OCI-LY3 (cell line): ENCODE data around the gene KDM3A.

Source experiments
- H2AFZ ChIP-seq: fragments of 200-600, 300-600 bp; shearing (Covaris generic); 2 replicates; pipeline ENCODE4 v1.6.0; 2014; ENCODE audit warnings: antibody characterized with exemption, low read depth, low read length
- H3K27ac ChIP-seq: fragments of 200-600, 300-600 bp; sonication (generic); 2 replicates; pipeline ENCODE4 v1.5.1; 2014; ENCODE audit warnings: mild to moderate bottlenecking, low read length, moderate library complexity, mixed read lengths
- H3K27me3 ChIP-seq: fragments of 200-600, 300-600 bp; sonication (generic); 2 replicates; pipeline ENCODE4 v1.6.1; 2014; ENCODE audit warnings: low read depth, low read length, mixed read lengths
- H3K36me3 ChIP-seq: fragments of 200-600, 300-600 bp; sonication (generic); replicated peaks from 2 replicates; pipeline ENCODE3; 2014; ENCODE audit warnings: low read depth, low read length, mixed read lengths
- H3K4me1 ChIP-seq: fragments of 300-600, 200-600 bp; sonication (generic); 2 replicates; pipeline ENCODE4 v1.6.1; 2014; ENCODE audit warnings: low read length, mixed read lengths
- H3K4me2 ChIP-seq: fragments of 200-600, 300-600 bp; sonication (generic); 2 replicates; pipeline ENCODE4 v1.6.1; 2014; ENCODE audit warnings: low read length, mixed read lengths
- H3K4me3 ChIP-seq: fragments of 300-600, 200-600 bp; sonication (generic); 2 replicates; pipeline ENCODE4 v1.5.1; 2014; ENCODE audit warnings: antibody characterized with exemption, mild to moderate bottlenecking, low read length, moderate library complexity
- H3K79me2 ChIP-seq: fragments of 300-600, 200-600 bp; shearing (Covaris generic); 2 replicates; pipeline ENCODE4 v1.6.1; 2014; ENCODE audit warnings: mild to moderate bottlenecking, low read length, mixed read lengths
- H3K9ac ChIP-seq: fragments of 300-600, 200-600 bp; shearing (Covaris generic); 2 replicates; pipeline ENCODE4 v1.6.0; 2014; ENCODE audit warnings: mild to moderate bottlenecking, low read length, moderate library complexity
- H3K9me3 ChIP-seq: fragments of 200-600, 300-600 bp; shearing (Covaris generic); 2 replicates; pipeline ENCODE4 v1.6.1; 2014; ENCODE audit warnings: low read length, mixed read lengths; ENCODE audit not compliant: insufficient read depth
- H4K20me1 ChIP-seq: fragments of 200-600, 300-600 bp; sonication (generic); 2 replicates; pipeline ENCODE4 v1.6.1; 2016; ENCODE audit warnings: low read length, mixed read lengths; ENCODE audit not compliant: insufficient read depth
- CTCF ChIP-seq: fragments of 200-600, 300-600 bp; sonication (generic); IDR thresholded peaks from 2 replicates; pipeline ENCODE4 v1.5.1; 2014; ENCODE audit warnings: antibody characterized with exemption, low read length, low read depth
- EZH2phosphoT487 ChIP-seq: fragments of 200-600 bp; shearing (Covaris generic); IDR thresholded peaks from 2 replicates; pipeline ENCODE4 v1.6.1; 2018; ENCODE audit warnings: antibody characterized with exemption, mixed run types, low read depth

KDM3A gene

DNA sequence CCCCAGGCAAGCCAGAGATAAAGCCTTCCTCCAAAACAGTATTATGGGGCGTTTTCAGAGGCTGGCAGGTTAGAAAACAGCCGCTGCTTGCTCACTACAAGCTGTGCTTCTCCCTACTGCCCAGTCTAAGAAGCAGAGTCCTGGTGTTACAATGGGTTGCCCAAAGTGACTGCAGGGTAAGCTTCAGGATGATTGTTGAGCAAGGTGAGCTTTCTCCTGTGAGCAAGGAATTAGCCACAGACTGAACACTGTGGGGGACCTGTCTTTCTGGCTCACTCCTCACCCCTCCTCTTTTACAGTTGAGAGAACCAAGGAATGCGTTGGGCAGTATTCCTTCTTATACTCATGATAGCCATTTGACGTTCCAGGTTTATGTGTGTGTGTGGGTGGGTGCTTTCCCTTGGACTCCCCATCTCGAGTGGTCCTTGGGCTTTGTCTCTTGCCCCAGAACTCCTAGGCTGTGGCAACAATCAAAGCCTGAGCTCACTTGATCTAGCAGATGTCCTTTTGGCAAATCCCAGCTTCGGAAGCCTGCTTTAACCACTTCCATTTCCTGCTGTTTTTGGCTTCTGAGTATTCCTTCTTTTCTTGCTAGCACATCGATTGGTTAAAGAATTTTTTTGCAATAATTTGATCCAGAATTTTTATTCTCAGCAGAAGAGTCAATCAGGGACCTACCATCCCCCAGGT, 47.5 kb downstream of the KDM3A start:
- Histone ChIP-seq H3K9ac (no peak overlapping the region), H3K79me2 (no peaks in the 10 kb centered on the region), H3K4me2 (no peak overlapping the region), H3K27ac (no peak overlapping the region), H4K20me1 (peaks cover 23% of the 10 kb centered on the region; the same call in 1 of the 2 replicates), H3K27me3 (no peaks in the 10 kb centered on the region), H3K4me1 (no peaks in the 10 kb centered on the region), H3K36me3 (peaks cover 99% of the 10 kb centered on the region), H3K4me3 (no peak overlapping the region), H2AFZ (no peak overlapping the region), H3K9me3 (no peaks in the 10 kb centered on the region)
- TF ChIP-seq CTCF (no peak), EZH2phosphoT487 (no peak)

GRCh38 chr2:86489542-86489941, 48.4 kb downstream of the KDM3A start:
- Histone ChIP-seq H3K27me3 (no peaks in the 10 kb centered on the region), H2AFZ (no peak overlapping the region), H3K4me1 (no peaks in the 10 kb centered on the region), H3K79me2 (no peaks in the 10 kb centered on the region), H3K4me3 (no peak overlapping the region), H3K9ac (no peak overlapping the region), H4K20me1 (peaks cover 29% of the 10 kb centered on the region; the same call in 1 of the 2 replicates), H3K9me3 (no peaks in the 10 kb centered on the region), H3K27ac (no peak overlapping the region), H3K36me3 (peaks cover 99% of the 10 kb centered on the region), H3K4me2 (no peak overlapping the region)
- no peak for TF ChIP-seq CTCF
- TF ChIP-seq EZH2phosphoT487, result no peak

DNA sequence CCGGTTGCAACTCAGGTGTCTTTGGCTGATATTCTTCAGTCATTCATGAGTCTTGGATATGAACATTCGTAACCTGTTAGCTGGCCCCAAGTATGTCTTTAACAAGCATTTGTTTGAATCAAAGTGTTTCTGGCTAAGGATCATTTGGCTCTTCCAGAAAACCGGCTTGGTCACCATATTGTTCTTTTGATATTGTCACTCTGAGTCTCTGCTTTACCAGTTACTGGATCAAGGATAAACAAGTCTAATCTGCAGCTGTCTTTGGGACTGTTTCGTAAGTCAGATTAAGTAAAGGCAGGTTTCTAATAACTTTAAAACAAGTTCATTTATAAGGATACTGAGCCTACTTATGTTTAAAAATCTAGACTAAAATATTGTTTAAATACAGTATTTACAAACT, 49.1 kb downstream of the KDM3A start:
- H3K9ac ChIP-seq, result no peak overlapping the region
- no peak overlapping the region for H2AFZ ChIP-seq
- H3K79me2 ChIP-seq, result no peaks in the 10 kb centered on the region
- H3K27ac ChIP-seq, result no peak overlapping the region
- peaks cover 32% of the 10 kb centered on the region; the same call in 1 of the 2 replicates for H4K20me1 ChIP-seq
- peaks cover 97% of the 10 kb centered on the region for H3K36me3 ChIP-seq
- H3K4me1 ChIP-seq, result no peaks in the 10 kb centered on the region
- H3K9me3 ChIP-seq, result no peaks in the 10 kb centered on the region
- TF ChIP-seq CTCF (no peak), EZH2phosphoT487 (no peak)
- no peaks in the 10 kb centered on the region for H3K27me3 ChIP-seq
- H3K4me3 ChIP-seq, result no peak overlapping the region
- H3K4me2 ChIP-seq, result no peak overlapping the region

- no peaks in the 10 kb centered on the region for H3K27me3 ChIP-seq
- H3K9me3 ChIP-seq, result no peaks in the 10 kb centered on the region
- peaks cover 96% of the 10 kb centered on the region for H3K36me3 ChIP-seq
- peaks cover 32% of the 10 kb centered on the region; the same call in 1 of the 2 replicates for H4K20me1 ChIP-seq
- no peak overlapping the region for H3K27ac ChIP-seq
- no peaks in the 10 kb centered on the region for H3K4me1 ChIP-seq
- no peak overlapping the region for H3K4me3 ChIP-seq
- no peak overlapping the region for H3K9ac ChIP-seq
- H3K79me2 ChIP-seq, result no peaks in the 10 kb centered on the region
- no peak overlapping the region for H3K4me2 ChIP-seq
- H2AFZ ChIP-seq, result no peak overlapping the region
- TF ChIP-seq EZH2phosphoT487 (no peak), CTCF (no peak)
These were observed 49.9 kb downstream of the KDM3A start for GRCh38 chr2:86491088-86491487.
